IMR-90 (cell line): ENCODE measurements around the gene NET1. TPM values are rescaled to one million over a fixed set of nuclear protein-coding genes. Genes with fewer than 3 reads are reported as not detected.

ENCODE experiments used
- ATAC-seq: fragments of 200-7000 bp; cut with Tn5 transposase; 2 replicates; pipeline ENCODE4 v1.9.1; 2020; ENCODE audit warnings: low read depth, mild to moderate bottlenecking, moderate library complexity
- BruUV-seq: library from RNA; stranded (reverse); fragments of 400-500 nt; replicated peaks from 2 replicates; lab custom pipeline; 2021; lab: Mats Ljungman, UMichigan
- CTCF ChIA-PET: fragments of 300-600 bp; formaldehyde crosslinking; extraction: SDS; loops from one replicate; lab custom pipeline; 2021; ENCODE audit warnings: antibody characterized with exemption; lab: Yijun Ruan, JAX
- POLR2A ChIA-PET: fragments of 300-600 bp; sonication (Branson Sonifier 250); formaldehyde crosslinking; loops from one replicate; lab custom pipeline; 2022; ENCODE audit warnings: antibody characterized with exemption; ENCODE audit not compliant: unreplicated experiment; lab: Charles Lee
- DNase-seq: peaks from one replicate; pipeline ENCODE4 v3.0.0; 2013
- H2AFZ ChIP-seq: replicated peaks from 2 replicates; pipeline ENCODE3; 2013; ENCODE audit warnings: low read length, mild to moderate bottlenecking; ENCODE audit not compliant: poor library complexity
- H2AK5ac ChIP-seq: 2 replicates; pipeline ENCODE4 v1.6.1; 2013; ENCODE audit warnings: low read depth, low read length, inconsistent platforms
- H2AK9ac ChIP-seq: replicated peaks from 2 replicates; pipeline ENCODE3; 2013; ENCODE audit warnings: mild to moderate bottlenecking, low read depth, low read length, moderate library complexity; ENCODE audit not compliant: poor library complexity
- H2BK120ac ChIP-seq: 2 replicates; pipeline ENCODE4 v1.6.1; 2013; ENCODE audit warnings: low read depth, low read length, inconsistent platforms
- H2BK15ac ChIP-seq: 3 replicates; pipeline ENCODE4 v1.6.1; 2013; ENCODE audit warnings: low read depth, low read length, inconsistent platforms
- H2BK20ac ChIP-seq: 2 replicates; pipeline ENCODE4 v1.6.1; 2013; ENCODE audit warnings: low read depth, mild to moderate bottlenecking, inconsistent platforms, low read length, moderate library complexity
- H2BK5ac ChIP-seq: 2 replicates; pipeline ENCODE4 v1.6.1; 2013; ENCODE audit warnings: mild to moderate bottlenecking, low read depth, low read length, inconsistent platforms; ENCODE audit not compliant: poor library complexity, severe bottlenecking
- H3K14ac ChIP-seq: replicated peaks from 2 replicates; pipeline ENCODE4 v1.6.1; 2013; ENCODE audit warnings: low read depth, low read length, inconsistent platforms
- H3K18ac ChIP-seq: 2 replicates; pipeline ENCODE4 v1.6.1; 2013; ENCODE audit warnings: low read depth, low read length, control low read depth
- H3K23ac ChIP-seq: 2 replicates; pipeline ENCODE4 v1.6.1; 2013; ENCODE audit warnings: low read depth, low read length, inconsistent platforms
- H3K27ac ChIP-seq: 2 replicates; pipeline ENCODE4 v1.5.1; 2013; ENCODE audit warnings: mild to moderate bottlenecking, control low read depth, low read length; ENCODE audit not compliant: insufficient read depth
- H3K27me3 ChIP-seq: 2 replicates; pipeline ENCODE4 v1.6.1; 2013; ENCODE audit warnings: low read length; ENCODE audit not compliant: control insufficient read depth, insufficient read depth
- H3K36me3 ChIP-seq: 2 replicates; pipeline ENCODE4 v1.6.1; 2013; ENCODE audit warnings: low read length, mixed read lengths; ENCODE audit not compliant: control insufficient read depth, insufficient read depth
- H3K4ac ChIP-seq: 2 replicates; pipeline ENCODE4 v1.6.1; 2013; ENCODE audit warnings: low read depth, low read length, inconsistent platforms
- H3K4me1 ChIP-seq: 2 replicates; pipeline ENCODE4 v1.6.1; 2013; ENCODE audit warnings: low read length, mixed read lengths; ENCODE audit not compliant: control insufficient read depth, insufficient read depth
- H3K4me2 ChIP-seq: 2 replicates; pipeline ENCODE4 v1.6.1; 2013; ENCODE audit warnings: low read depth, mild to moderate bottlenecking, control low read depth, low read length, moderate library complexity
- H3K4me3 ChIP-seq: 2 replicates; pipeline ENCODE4 v1.5.1; 2013; ENCODE audit warnings: low read depth, mild to moderate bottlenecking, control low read depth, low read length, moderate library complexity; ENCODE audit not compliant: insufficient read depth
- H3K56ac ChIP-seq: 2 replicates; pipeline ENCODE4 v1.6.1; 2013; ENCODE audit warnings: low read length, inconsistent platforms; ENCODE audit not compliant: insufficient read depth; ENCODE audit errors: extremely low read depth
- H3K79me1 ChIP-seq, 2 experiments: 2 replicates each; pipeline ENCODE4 v1.6.1; 2013; ENCODE audit warnings: low read length in 2 of 2, inconsistent platforms in 1 of 2, low read depth in 1 of 2
- H3K9ac ChIP-seq: 2 replicates; pipeline ENCODE4 v1.6.1; 2013; ENCODE audit warnings: low read depth, low read length, control low read depth
- H3K9me1 ChIP-seq: 2 replicates; pipeline ENCODE4 v1.6.1; 2013; ENCODE audit warnings: low read length, inconsistent platforms; ENCODE audit not compliant: insufficient read depth
- H3K9me3 ChIP-seq: 2 replicates; pipeline ENCODE4 v1.6.1; 2013; ENCODE audit warnings: low read length; ENCODE audit not compliant: control insufficient read depth, insufficient read depth
- H4K20me1 ChIP-seq: 2 replicates; pipeline ENCODE4 v1.6.1; 2013; ENCODE audit warnings: low read length, inconsistent platforms; ENCODE audit not compliant: insufficient read depth
- H4K5ac ChIP-seq: 2 replicates; pipeline ENCODE4 v1.6.1; 2013; ENCODE audit warnings: mild to moderate bottlenecking, low read depth, low read length, control low read depth
- H4K8ac ChIP-seq, 2 experiments: 2 replicates each; pipeline ENCODE4 v1.6.1; 2013; ENCODE audit warnings: low read depth in 2 of 2, low read length in 2 of 2, control low read depth in 1 of 2, inconsistent platforms in 1 of 2
- H4K91ac ChIP-seq: 2 replicates; pipeline ENCODE4 v1.6.1; 2013; ENCODE audit warnings: low read depth, low read length, inconsistent platforms; ENCODE audit not compliant: insufficient read depth
- BHLHE40 ChIP-seq: fragments of 150-350 bp; IDR thresholded peaks from 2 replicates; pipeline ENCODE4 v1.6.1; 2016; ENCODE audit warnings: mild to moderate bottlenecking, low read depth, low read length
- CEBPB ChIP-seq: IDR thresholded peaks from 2 replicates; pipeline ENCODE4 v1.6.1; 2012; ENCODE audit warnings: low read depth, low read length, improper control_type of control experiment
- CHD1 ChIP-seq: IDR thresholded peaks from 2 replicates; pipeline ENCODE4 v1.6.1; 2012; ENCODE audit warnings: low read depth, low read length, improper control_type of control experiment
- MAZ ChIP-seq: IDR thresholded peaks from 2 replicates; pipeline ENCODE4 v1.6.1; 2012; ENCODE audit warnings: low read depth, mild to moderate bottlenecking, low read length, improper control_type of control experiment, moderate library complexity, borderline replicate concordance
- RAD21 ChIP-seq: IDR thresholded peaks from 2 replicates; pipeline ENCODE4 v1.6.1; 2012; ENCODE audit warnings: low read length, improper control_type of control experiment
- RCOR1 ChIP-seq: IDR thresholded peaks from 2 replicates; pipeline ENCODE4 v1.6.1; 2012; ENCODE audit warnings: mild to moderate bottlenecking, low read length, improper control_type of control experiment; ENCODE audit not compliant: insufficient replicate concordance
- RFX5 ChIP-seq: IDR thresholded peaks from 2 replicates; pipeline ENCODE4 v1.8.0; 2012; ENCODE audit warnings: low read depth, mild to moderate bottlenecking, low read length, moderate library complexity
- WGBS, 2 experiments: methylation state at CpG; one replicate each; pipeline versions ENCODE4 v1.1.5 to v1.1.7; 2013; ENCODE audit warnings: missing lambda C conversion rate in 2 of 2; ENCODE audit not compliant: insufficient read length in 1 of 2; ENCODE audit errors: extremely low coverage in 2 of 2; 5-methylcytosine and 5-hydroxymethylcytosine counted together
- dilution Hi-C: fragments of 300-500 bp; cut with HindIII; formaldehyde crosslinking; loops from one replicate; pipeline ENCODE4 v1.14.3; 2018; ENCODE audit warnings: low sequenced_read_pairs; ENCODE audit not compliant: unreplicated experiment
- in situ Hi-C: fragments of 300-500 bp; cut with MboI; formaldehyde crosslinking; loops from 3 replicates; pipeline ENCODE4 v1.14.3; 2019; ENCODE audit warnings: low sequenced_read_pairs, inconsistent platforms, mixed read lengths
- intact Hi-C: fragments of 100-400 bp; cut with micrococcal nuclease; formaldehyde crosslinking; loops from 2 replicates; pipeline ENCODE4 v1.10.0; 2022
- polyA plus RNA-seq, 3 experiments: library from polyadenylated mRNA; depleted of rRNA; stranded (reverse); fragments of >200 nt; gene quantifications; 2 replicates each; pipeline ENCODE4 v1.2.3, GENCODE V29; 2012; ENCODE audit warnings: low replicate concordance in 1 of 3
- total RNA-seq: library from RNA; depleted of rRNA; stranded (reverse); fragments of >200 nt; gene quantifications from 2 replicates; pipeline ENCODE4 v1.2.3, GENCODE V29; 2012
- TF ChIP-seq, protein P1 (sequence below): fragments of 150-350 bp; IDR thresholded peaks from 2 replicates; pipeline ENCODE4 v1.6.1; 2017; ENCODE audit warnings: mild to moderate bottlenecking, antibody characterized with exemption, low read length, low read depth
- TF ChIP-seq, protein P2 (sequence below): fragments of 150-350 bp; IDR thresholded peaks from 2 replicates; pipeline ENCODE4 v1.6.1; 2016; ENCODE audit warnings: low read depth, mild to moderate bottlenecking, low read length, moderate library complexity, borderline replicate concordance
- TF ChIP-seq, protein P3 (sequence below): conservative IDR thresholded peaks from 2 replicates; pipeline ENCODE4 v1.5.1; 2012; ENCODE audit warnings: mild to moderate bottlenecking, low read depth, low read length, improper control_type of control experiment

The NET1 gene
- total and polyA plus RNA-seq, 2 of the 4 experiments (the other 2 are of a cell fraction): 20.0 to 54.7 TPM

DNA sequence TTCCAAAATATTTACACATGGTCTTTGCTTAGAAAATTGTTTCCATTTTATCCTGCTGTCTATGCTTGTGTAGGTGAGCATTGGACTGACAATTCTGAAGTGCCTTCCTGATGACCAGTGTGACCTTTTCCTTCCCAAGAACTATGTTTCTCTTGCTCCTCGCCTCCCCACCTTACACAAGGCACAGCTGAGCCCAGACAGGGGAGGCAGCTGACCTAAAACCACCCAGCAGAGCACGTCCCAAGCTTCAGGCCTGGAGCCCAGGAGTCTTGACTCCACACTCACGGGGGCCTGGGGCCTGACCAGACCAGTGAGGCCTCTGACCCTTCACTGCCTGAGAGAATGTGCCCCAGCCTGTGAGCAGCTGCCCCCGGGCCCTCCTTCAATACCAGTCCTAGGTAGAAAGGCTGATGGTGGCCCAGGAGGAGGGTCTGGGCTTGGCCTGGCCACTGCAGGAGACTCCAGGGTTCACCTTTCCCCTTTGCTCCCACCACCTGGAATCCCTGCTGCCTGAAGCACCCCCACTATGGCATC, 80.0 kb downstream of the NET1 start:
- Histone ChIP-seq H3K4me3 (no peak overlapping the region), H3K18ac (no peak overlapping the region), H2BK120ac (no peak overlapping the region), H2BK5ac (no peak overlapping the region), H3K79me1 (no peaks in the 10 kb centered on the region), H3K9me3 (peaks cover 4% of the 10 kb centered on the region), H3K14ac (no peak overlapping the region), H3K4me1 (no peaks in the 10 kb centered on the region), H2BK15ac (no peak overlapping the region), H2AK9ac (no peak overlapping the region), H3K56ac (no peak overlapping the region), H2AFZ (no peak overlapping the region), H3K9ac (no peak overlapping the region), H3K4me2 (no peak overlapping the region), H4K8ac (no peak overlapping the region), H3K27me3 (peaks cover 5% of the 10 kb centered on the region; the same call in 1 of the 2 replicates), H4K5ac (no peak overlapping the region), H3K4ac (no peak overlapping the region), H3K27ac (no peak overlapping the region), H3K23ac (no peak overlapping the region), H4K20me1 (no peaks in the 10 kb centered on the region), H3K9me1 (0 out of 2 replicates have a peak, but pooled peaks cover 2% of the 10 kb centered on the region), H4K91ac (no peak overlapping the region), H3K36me3 (no peaks in the 10 kb centered on the region), H2BK20ac (no peak overlapping the region), H2AK5ac (no peak overlapping the region)
- POLR2A ChIA-PET: no interaction called here
- TF ChIP-seq RCOR1 (no peak), BHLHE40 (no peak), CEBPB (no peak), RAD21 (no peak), CHD1 (no peak), RFX5 (no peak), MAZ (no peak)
- TF ChIP-seq, protein P1, sequence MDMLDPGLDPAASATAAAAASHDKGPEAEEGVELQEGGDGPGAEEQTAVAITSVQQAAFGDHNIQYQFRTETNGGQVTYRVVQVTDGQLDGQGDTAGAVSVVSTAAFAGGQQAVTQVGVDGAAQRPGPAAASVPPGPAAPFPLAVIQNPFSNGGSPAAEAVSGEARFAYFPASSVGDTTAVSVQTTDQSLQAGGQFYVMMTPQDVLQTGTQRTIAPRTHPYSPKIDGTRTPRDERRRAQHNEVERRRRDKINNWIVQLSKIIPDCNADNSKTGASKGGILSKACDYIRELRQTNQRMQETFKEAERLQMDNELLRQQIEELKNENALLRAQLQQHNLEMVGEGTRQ: no peak
- TF ChIP-seq, protein P2, sequence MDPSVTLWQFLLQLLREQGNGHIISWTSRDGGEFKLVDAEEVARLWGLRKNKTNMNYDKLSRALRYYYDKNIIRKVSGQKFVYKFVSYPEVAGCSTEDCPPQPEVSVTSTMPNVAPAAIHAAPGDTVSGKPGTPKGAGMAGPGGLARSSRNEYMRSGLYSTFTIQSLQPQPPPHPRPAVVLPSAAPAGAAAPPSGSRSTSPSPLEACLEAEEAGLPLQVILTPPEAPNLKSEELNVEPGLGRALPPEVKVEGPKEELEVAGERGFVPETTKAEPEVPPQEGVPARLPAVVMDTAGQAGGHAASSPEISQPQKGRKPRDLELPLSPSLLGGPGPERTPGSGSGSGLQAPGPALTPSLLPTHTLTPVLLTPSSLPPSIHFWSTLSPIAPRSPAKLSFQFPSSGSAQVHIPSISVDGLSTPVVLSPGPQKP: no peak
- TF ChIP-seq, protein P3, sequence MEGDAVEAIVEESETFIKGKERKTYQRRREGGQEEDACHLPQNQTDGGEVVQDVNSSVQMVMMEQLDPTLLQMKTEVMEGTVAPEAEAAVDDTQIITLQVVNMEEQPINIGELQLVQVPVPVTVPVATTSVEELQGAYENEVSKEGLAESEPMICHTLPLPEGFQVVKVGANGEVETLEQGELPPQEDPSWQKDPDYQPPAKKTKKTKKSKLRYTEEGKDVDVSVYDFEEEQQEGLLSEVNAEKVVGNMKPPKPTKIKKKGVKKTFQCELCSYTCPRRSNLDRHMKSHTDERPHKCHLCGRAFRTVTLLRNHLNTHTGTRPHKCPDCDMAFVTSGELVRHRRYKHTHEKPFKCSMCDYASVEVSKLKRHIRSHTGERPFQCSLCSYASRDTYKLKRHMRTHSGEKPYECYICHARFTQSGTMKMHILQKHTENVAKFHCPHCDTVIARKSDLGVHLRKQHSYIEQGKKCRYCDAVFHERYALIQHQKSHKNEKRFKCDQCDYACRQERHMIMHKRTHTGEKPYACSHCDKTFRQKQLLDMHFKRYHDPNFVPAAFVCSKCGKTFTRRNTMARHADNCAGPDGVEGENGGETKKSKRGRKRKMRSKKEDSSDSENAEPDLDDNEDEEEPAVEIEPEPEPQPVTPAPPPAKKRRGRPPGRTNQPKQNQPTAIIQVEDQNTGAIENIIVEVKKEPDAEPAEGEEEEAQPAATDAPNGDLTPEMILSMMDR: no peak
- dilution Hi-C loops: no loop called here
- BruUV-seq: no TSS peak
- CTCF ChIA-PET: no interaction called here
- intact Hi-C loops: no loop called here
- DNase-seq (no peak), ATAC-seq (no peak)
- WGBS, 2 experiments: 61% methylated on average over 2 of the region's 4 CpGs; no CpG with 5 or more reads in 1 of the 2 experiments
- in situ Hi-C loops: no loop called here
